Activated naive CD4-positive, alpha-beta T cell treated with anti-CD3 and anti-CD28 coated beads for 36 hours (primary cell): ENCODE results near the gene PRPF19. TPM values are rescaled to one million over a fixed set of nuclear protein-coding genes. Genes with fewer than 3 reads are reported as not detected.

Experiments
- CTCF ChIA-PET: fragments of 350-600 bp; sonication (Branson Sonifier 250); formaldehyde crosslinking; loops from one replicate; lab custom pipeline; 2021; ENCODE audit warnings: antibody characterized with exemption; lab: Charles Lee
- DNase-seq: peaks from one replicate; pipeline ENCODE4 v3.0.0-alpha.2; 2020
- H3K27ac Mint-ChIP-seq: one replicate; pipeline ENCODE4 v1.8.0; 2021; ENCODE audit warnings: mild to moderate bottlenecking, mixed read lengths
- H3K27me3 Mint-ChIP-seq: one replicate; pipeline ENCODE4 v1.8.0; 2021; ENCODE audit warnings: low read depth, mixed read lengths
- H3K36me3 Mint-ChIP-seq: one replicate; pipeline ENCODE4 v1.8.0; 2021; ENCODE audit warnings: low read depth, mixed read lengths
- H3K4me1 Mint-ChIP-seq: one replicate; pipeline ENCODE4 v1.8.0; 2021; ENCODE audit warnings: low read depth, mixed read lengths
- H3K4me3 Mint-ChIP-seq: one replicate; pipeline ENCODE4 v1.8.0; 2021; ENCODE audit warnings: mild to moderate bottlenecking, moderate library complexity, mixed read lengths
- H3K9me3 Mint-ChIP-seq: one replicate; pipeline ENCODE4 v1.8.0; 2021; ENCODE audit warnings: mixed read lengths
- intact Hi-C: fragments of 100-400 bp; cut with micrococcal nuclease; formaldehyde crosslinking; loops from one replicate; pipeline ENCODE4 v1.15.1; 2023
- total RNA-seq, 2 experiments: library from RNA; stranded (reverse); gene quantifications; one replicate each; pipeline ENCODE4 v1.2.3, GENCODE V29; 2021

Gene PRPF19
- total RNA-seq, 2 experiments from 2014 or later, result 108 to 119 TPM

DNA sequence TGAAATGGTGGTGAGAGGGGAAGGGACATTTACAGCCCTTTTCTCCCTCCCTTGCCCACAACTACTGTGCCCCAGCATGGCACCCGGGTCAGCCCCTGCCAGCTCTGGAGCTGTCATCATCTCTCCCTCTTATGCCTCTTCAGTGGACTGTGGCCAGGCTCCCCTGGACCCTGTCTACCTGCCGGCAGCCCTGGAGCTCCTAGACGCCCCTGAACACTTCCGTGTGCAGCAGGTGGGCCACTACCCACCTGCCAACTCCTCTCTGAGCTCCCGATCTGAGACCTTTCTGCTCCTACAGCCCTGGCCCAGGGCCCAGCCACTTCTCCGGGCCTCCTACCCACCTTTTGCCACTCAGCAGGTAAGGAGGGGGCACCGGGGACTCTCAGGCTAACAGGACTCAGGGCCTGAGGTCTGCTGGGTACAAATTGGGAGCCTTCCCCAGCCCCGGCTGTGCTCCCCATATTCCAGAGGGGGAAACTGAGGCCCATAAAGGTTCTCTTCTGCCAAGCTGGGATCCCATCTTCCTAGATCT, 20.7 kb upstream of the PRPF19 start:
- Mint-ChIP-seq H3K4me1 (peaks cover 15% of the 10 kb centered on the region), H3K27me3 (peaks cover 13% of the 10 kb centered on the region), H3K9me3 (no peaks in the 10 kb centered on the region), H3K4me3 (no peak overlapping the region), H3K27ac (no peak overlapping the region), H3K36me3 (peaks cover 12% of the 10 kb centered on the region)
- no peak for DNase-seq
- CTCF ChIA-PET, result no interaction called here
- intact Hi-C loops, result no loop called here

- no peak for DNase-seq
- Mint-ChIP-seq H3K4me3 (no peak overlapping the region), H3K27ac (no peak overlapping the region), H3K4me1 (peaks cover 15% of the 10 kb centered on the region), H3K36me3 (peaks cover 16% of the 10 kb centered on the region), H3K27me3 (peaks cover 13% of the 10 kb centered on the region), H3K9me3 (no peaks in the 10 kb centered on the region)
- intact Hi-C loops, result no loop called here
- CTCF ChIA-PET, result no interaction called here
Measured at GRCh38 chr11:60926500-60926899, 20.1 kb upstream of the PRPF19 start.

- Mint-ChIP-seq H3K27ac (no peak overlapping the region), H3K4me3 (no peak overlapping the region), H3K27me3 (peaks cover 13% of the 10 kb centered on the region), H3K9me3 (no peaks in the 10 kb centered on the region), H3K4me1 (peaks cover 15% of the 10 kb centered on the region), H3K36me3 (peaks cover 20% of the 10 kb centered on the region)
- intact Hi-C loops, result no loop called here
- no peak for DNase-seq
- CTCF ChIA-PET, result no interaction called here
Measured at GRCh38 chr11:60925868-60926267, 19.5 kb upstream of the PRPF19 start.

DNA sequence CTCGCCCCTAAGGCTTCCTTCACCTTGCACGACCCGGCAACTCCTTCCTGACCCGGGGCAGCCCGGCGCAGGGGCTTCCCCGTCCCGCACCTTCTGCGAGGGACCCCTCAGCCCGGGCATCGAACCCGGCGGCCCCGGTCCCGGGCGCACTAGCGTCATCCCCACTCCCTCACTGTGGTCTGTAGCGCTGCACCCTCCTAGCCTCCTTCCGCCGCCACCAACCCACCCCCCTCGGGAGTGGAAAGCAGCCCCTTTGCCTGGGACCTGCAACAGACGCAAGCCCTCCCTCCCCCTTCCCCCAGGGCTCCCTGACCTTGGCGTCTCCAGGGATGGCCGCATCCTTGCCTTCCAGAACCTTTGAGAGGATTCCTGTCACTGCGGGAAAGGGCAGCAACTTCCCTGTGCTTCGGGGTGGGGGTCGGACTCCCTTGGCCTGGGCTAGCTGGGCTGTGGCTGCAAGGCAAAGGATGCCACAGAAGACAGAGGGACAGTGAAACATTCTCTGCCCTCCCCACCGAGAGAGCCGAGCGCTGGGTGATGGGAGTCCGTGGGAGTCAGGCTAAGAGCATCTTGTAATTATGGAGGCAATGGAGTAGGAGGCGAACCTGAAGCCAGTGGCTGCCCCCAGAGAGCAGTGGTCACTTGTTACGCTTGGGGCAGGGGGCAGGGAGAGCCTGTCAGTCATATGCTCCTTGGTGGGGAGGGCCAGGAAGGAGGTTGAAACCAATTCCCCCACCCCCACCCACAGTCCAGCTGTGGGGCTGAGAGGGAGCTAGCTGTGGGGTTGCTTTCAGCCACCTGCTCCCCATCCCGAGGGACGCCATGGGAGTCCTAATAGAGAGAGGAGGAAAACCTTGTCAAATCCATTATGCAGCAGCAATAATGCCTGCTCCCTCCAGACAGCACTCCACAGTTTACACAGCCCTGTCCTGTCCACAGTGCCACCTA, 18.8 kb upstream of the PRPF19 start:
- H3K27me3 Mint-ChIP-seq, result peaks cover 13% of the 10 kb centered on the region
- H3K27ac Mint-ChIP-seq, result no peak overlapping the region
- no peaks in the 10 kb centered on the region for H3K9me3 Mint-ChIP-seq
- CTCF ChIA-PET, result no interaction called here
- intact Hi-C loops, result no loop called here
- DNase-seq, result peak; percentile 18
- H3K4me1 Mint-ChIP-seq, result peaks cover 15% of the 10 kb centered on the region
- peak overlapping the region; percentile 30 for H3K4me3 Mint-ChIP-seq
- H3K36me3 Mint-ChIP-seq, result peaks cover 26% of the 10 kb centered on the region

DNA sequence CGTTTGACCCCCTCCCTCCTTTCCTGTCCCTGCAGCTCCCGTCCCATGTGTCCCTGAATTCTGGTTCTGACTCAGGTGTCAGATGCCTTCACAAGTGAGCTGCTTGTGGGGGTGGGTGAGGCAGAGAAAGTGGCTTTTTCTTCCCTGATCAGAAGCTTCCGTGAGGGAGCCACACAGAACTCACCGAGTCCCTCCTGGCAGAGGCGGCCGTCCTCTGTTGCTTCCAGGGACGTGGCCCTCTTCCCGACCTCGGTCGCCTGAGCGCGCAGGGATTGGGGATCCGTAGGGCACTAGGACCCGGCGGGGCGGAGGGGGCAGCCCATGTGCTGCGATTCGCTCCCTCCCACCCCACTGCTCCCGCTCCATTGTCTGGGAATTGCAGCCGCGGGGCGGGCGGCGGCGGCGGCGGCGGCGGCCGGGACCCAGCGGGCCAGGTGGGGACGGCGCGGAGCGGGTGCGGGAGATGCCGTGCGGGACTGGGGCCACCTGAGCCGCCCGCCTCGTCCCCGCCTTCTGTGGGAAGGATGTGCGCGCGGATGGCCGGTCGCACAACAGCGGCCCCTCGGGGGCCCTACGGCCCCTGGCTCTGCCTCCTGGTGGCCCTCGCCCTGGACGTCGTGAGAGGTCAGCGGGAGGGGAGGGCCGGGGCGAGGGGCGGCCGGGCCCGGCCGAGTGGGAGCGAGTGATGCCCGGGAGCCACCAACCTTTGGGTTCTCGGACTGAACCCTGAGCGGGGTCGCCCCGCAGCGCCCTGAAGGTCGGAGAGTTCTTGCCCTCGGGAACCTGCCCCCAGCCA, 17.9 kb upstream of the PRPF19 start, which contains the start of gene TMEM132A:
TMEM132A (plus strand) TSS at position 351 of the 796 bp plus-strand sequence; CDS start at position 525, 174 bp downstream.
- peak within 1 kb of the TSS; percentile 42 for H3K4me3 Mint-ChIP-seq
- H3K4me1 Mint-ChIP-seq, result peaks cover 22% of the 10 kb centered on the region
- CTCF ChIA-PET, result interaction anchor here (0.9 to 1.1 kb wide), 4 partner anchors 9 to 93 kb away, joined by 3 to 4 read pairs (median 4); partner anchors contain the start of gene TMEM109
- peaks cover 34% of the 10 kb centered on the region for H3K36me3 Mint-ChIP-seq
- no peak within 1 kb of the TSS for H3K27ac Mint-ChIP-seq
- peak; percentile 38 for DNase-seq
- intact Hi-C loops, result no loop called here
- H3K27me3 Mint-ChIP-seq, result peaks cover 13% of the 10 kb centered on the region
- H3K9me3 Mint-ChIP-seq, result no peaks in the 10 kb centered on the region

GRCh38 chr11:60923800-60924109, 17.4 kb upstream of the PRPF19 start:
- Mint-ChIP-seq H3K4me3 (peak overlapping the region; percentile 42), H3K36me3 (peaks cover 35% of the 10 kb centered on the region), H3K9me3 (no peaks in the 10 kb centered on the region), H3K27ac (no peak overlapping the region), H3K27me3 (peaks cover 13% of the 10 kb centered on the region), H3K4me1 (peaks cover 27% of the 10 kb centered on the region)
- DNase-seq, result no peak
- intact Hi-C loops, result no loop called here
- CTCF ChIA-PET, result interaction anchor here (0.9 to 1.1 kb wide), 4 partner anchors 8 to 92 kb away, joined by 3 to 4 read pairs (median 4); partner anchors contain the start of gene TMEM109

- Mint-ChIP-seq H3K4me3 (no peak overlapping the region), H3K9me3 (no peaks in the 10 kb centered on the region), H3K27ac (no peak overlapping the region), H3K4me1 (peaks cover 32% of the 10 kb centered on the region), H3K36me3 (peaks cover 35% of the 10 kb centered on the region), H3K27me3 (peaks cover 13% of the 10 kb centered on the region)
- DNase-seq, result no peak
- CTCF ChIA-PET, result interaction anchor here (0.9 to 1.1 kb wide), 4 partner anchors 8 to 92 kb away, joined by 3 to 4 read pairs (median 4); partner anchors contain the start of gene TMEM109
- intact Hi-C loops, result no loop called here
Measured at GRCh38 chr11:60923326-60923725, 16.9 kb upstream of the PRPF19 start.

- Mint-ChIP-seq H3K4me3 (no peak overlapping the region), H3K9me3 (no peaks in the 10 kb centered on the region), H3K27me3 (peaks cover 13% of the 10 kb centered on the region), H3K4me1 (peaks cover 35% of the 10 kb centered on the region), H3K36me3 (peaks cover 35% of the 10 kb centered on the region), H3K27ac (no peak overlapping the region)
- intact Hi-C loops, result no loop called here
- DNase-seq, result no peak
- CTCF ChIA-PET, result no interaction called here
Measured at GRCh38 chr11:60922906-60923305, 16.5 kb upstream of the PRPF19 start.

- intact Hi-C loops, result no loop called here
- peaks cover 13% of the 10 kb centered on the region for H3K27me3 Mint-ChIP-seq
- no peak overlapping the region for H3K27ac Mint-ChIP-seq
- H3K4me3 Mint-ChIP-seq, result no peak overlapping the region
- no peak for DNase-seq
- H3K4me1 Mint-ChIP-seq, result peaks cover 40% of the 10 kb centered on the region
- CTCF ChIA-PET, result no interaction called here
- H3K36me3 Mint-ChIP-seq, result peaks cover 40% of the 10 kb centered on the region
- H3K9me3 Mint-ChIP-seq, result no peaks in the 10 kb centered on the region
Measured at GRCh38 chr11:60921777-60922335, 15.5 kb upstream of the PRPF19 start.

- no peak overlapping the region for H3K27ac Mint-ChIP-seq
- H3K4me1 Mint-ChIP-seq, result peaks cover 44% of the 10 kb centered on the region
- peaks cover 40% of the 10 kb centered on the region for H3K36me3 Mint-ChIP-seq
- no peak for DNase-seq
- intact Hi-C loops, result no loop called here
- H3K9me3 Mint-ChIP-seq, result no peaks in the 10 kb centered on the region
- CTCF ChIA-PET, result no interaction called here
- H3K4me3 Mint-ChIP-seq, result no peak overlapping the region
- H3K27me3 Mint-ChIP-seq, result peaks cover 10% of the 10 kb centered on the region
Measured at GRCh38 chr11:60921259-60921658, 14.9 kb upstream of the PRPF19 start.

DNA sequence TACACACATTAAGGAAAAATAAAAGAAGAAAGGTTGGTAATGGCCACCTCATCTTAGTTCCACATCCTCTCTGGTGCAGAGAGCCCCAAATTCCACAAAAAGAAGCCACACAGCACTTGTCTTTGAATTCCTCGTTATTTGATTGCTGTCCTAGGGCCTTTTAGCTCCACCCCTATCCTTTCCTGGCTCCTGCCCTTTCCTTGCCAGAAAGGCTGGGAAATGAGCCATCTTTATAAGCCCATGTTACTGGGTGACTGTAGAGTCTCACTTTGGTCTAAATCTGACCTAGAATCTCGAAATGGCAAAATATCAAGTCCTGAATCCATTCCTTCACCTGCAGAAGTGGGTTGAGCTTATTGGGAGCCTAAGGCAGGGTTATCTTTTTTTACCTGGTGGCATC, 13.6 kb upstream of the PRPF19 start:
- CTCF ChIA-PET, result interaction anchor here (1.3 to 9.4 kb wide), 2 partner anchors 17 to 210 kb away, joined by 4 to 82 read pairs; partner anchors contain the start of gene PRPF19
- Mint-ChIP-seq H3K36me3 (peaks cover 44% of the 10 kb centered on the region), H3K27me3 (no peaks in the 10 kb centered on the region), H3K9me3 (no peaks in the 10 kb centered on the region), H3K4me1 (peaks cover 42% of the 10 kb centered on the region), H3K4me3 (no peak overlapping the region), H3K27ac (no peak overlapping the region)
- DNase-seq, result no peak
- intact Hi-C loops, result no loop called here

DNA sequence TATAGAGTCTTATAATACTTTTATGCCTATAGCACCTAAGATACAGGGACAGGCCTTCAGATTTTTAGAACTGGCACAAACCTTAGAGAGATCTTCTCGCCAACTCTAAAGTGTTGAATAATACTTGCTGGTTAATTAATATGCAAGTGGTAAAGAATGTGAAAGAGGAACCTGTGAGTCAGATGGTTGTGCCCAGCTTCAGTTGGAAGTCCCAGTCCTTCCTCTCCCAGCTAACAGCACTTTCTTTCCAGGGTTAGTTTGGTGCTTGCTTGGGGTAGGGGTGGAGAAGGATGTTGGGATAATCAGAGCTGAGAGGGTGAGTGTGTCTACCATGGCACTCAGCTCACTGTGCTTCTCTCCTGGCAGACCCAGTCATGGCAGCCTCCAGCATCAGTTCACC, 12.9 kb upstream of the PRPF19 start:
- intact Hi-C loops, result no loop called here
- Mint-ChIP-seq H3K36me3 (peaks cover 44% of the 10 kb centered on the region), H3K4me3 (no peak overlapping the region), H3K9me3 (no peaks in the 10 kb centered on the region), H3K27me3 (no peaks in the 10 kb centered on the region), H3K4me1 (peaks cover 42% of the 10 kb centered on the region), H3K27ac (no peak overlapping the region)
- no peak for DNase-seq
- CTCF ChIA-PET, result interaction anchor here (0.5 to 9.4 kb wide), 4 partner anchors 17 to 259 kb away, joined by 3 to 82 read pairs (median 4); partner anchors contain the start of gene PRPF19
